Endothelial cell of umbilical vein (primary cell): ENCODE measurements around the gene COL23A1. TPM values are rescaled to one million over a fixed set of nuclear protein-coding genes. Genes with fewer than 3 reads are reported as not detected.

ENCODE experiments used
- BruUV-seq: library from RNA; stranded (reverse); fragments of 400-500 nt; replicated peaks from 2 replicates; lab custom pipeline; 2021; lab: Mats Ljungman, UMichigan
- CTCF ChIA-PET: fragments of 300-600, 350-600 bp; sonication (Branson Sonifier 250); formaldehyde crosslinking; loops from one replicate; lab custom pipeline; 2021; ENCODE audit warnings: antibody characterized with exemption, inconsistent platforms; lab: Charles Lee
- POLR2A ChIA-PET: fragments of 300-600, 350-600 bp; sonication (Branson Sonifier 250); formaldehyde crosslinking; loops from one replicate; lab custom pipeline; 2021; ENCODE audit warnings: antibody characterized with exemption, inconsistent platforms; lab: Charles Lee
- DNase-seq: peaks from one replicate; pipeline ENCODE4 v3.0.0-alpha.2; 2011; ENCODE audit warnings: low read depth, low spot score
- FAIRE-seq: peaks from 2 replicates; lab custom pipeline; 2011; peaks lifted over from hg19 to GRCh38; lab: Jason Lieb, UNC
- H2AFZ ChIP-seq: 2 replicates; pipeline ENCODE4 v1.6.0; 2012; ENCODE audit warnings: low read depth, low read length, control low read depth, inconsistent platforms
- H3K27ac ChIP-seq: 2 replicates; pipeline ENCODE4 v1.5.1; 2011; ENCODE audit warnings: low read depth, mild to moderate bottlenecking, control low read depth, low read length, moderate library complexity; ENCODE audit not compliant: insufficient read depth
- H3K27me3 ChIP-seq, 2 experiments: 2 replicates each; pipeline versions ENCODE4 v1.6.0 to v1.6.1; 2011; ENCODE audit warnings: low read length in 2 of 2, mixed read lengths in 1 of 2; ENCODE audit not compliant: control insufficient read depth in 2 of 2, insufficient read depth in 2 of 2
- H3K36me3 ChIP-seq, 2 experiments: 2 replicates in 1 of 2; 3 replicates in 1 of 2; pipeline ENCODE4 v1.5.1; 2011; ENCODE audit warnings: low read length in 2 of 2, mild to moderate bottlenecking in 1 of 2, moderate library complexity in 1 of 2; ENCODE audit not compliant: control insufficient read depth in 2 of 2, insufficient read depth in 2 of 2; ENCODE audit errors: extremely low read depth in 1 of 2
- H3K4me1 ChIP-seq: 3 replicates; pipeline ENCODE4 v1.5.1; 2011; ENCODE audit warnings: mild to moderate bottlenecking, low read length; ENCODE audit not compliant: control insufficient read depth, insufficient read depth; ENCODE audit errors: extremely low read depth
- H3K4me2 ChIP-seq: 2 replicates; pipeline ENCODE4 v1.6.1; 2011; ENCODE audit warnings: low read length, control low read depth, mixed read lengths; ENCODE audit not compliant: insufficient read depth
- H3K4me3 ChIP-seq, 3 experiments: fragments of 200-600 bp in 1 of 3; sonication (generic), shearing (Covaris generic) in 1 of 3; replicated peaks in 1 of 3; 2 replicates each; pipeline ENCODE4 v1.5.1; 2011 to 2016; ENCODE audit warnings: control low read depth in 3 of 3, low read length in 3 of 3, mild to moderate bottlenecking in 2 of 3, inconsistent platforms in 1 of 3, low read depth in 1 of 3, moderate library complexity in 1 of 3; ENCODE audit not compliant: insufficient read depth in 1 of 3
- H3K79me2 ChIP-seq: 2 replicates; pipeline ENCODE4 v1.6.0; 2012; ENCODE audit warnings: low read length, inconsistent platforms; ENCODE audit not compliant: control insufficient read depth, insufficient read depth
- H3K9ac ChIP-seq: replicated peaks from 2 replicates; pipeline ENCODE3; 2011; ENCODE audit warnings: low read length, control low read depth; ENCODE audit not compliant: insufficient read depth; ENCODE audit errors: extremely low read depth
- H3K9me1 ChIP-seq: replicated peaks from 3 replicates; pipeline ENCODE4 v1.6.0; 2011; ENCODE audit warnings: mild to moderate bottlenecking, low read length; ENCODE audit not compliant: control insufficient read depth, insufficient read depth; ENCODE audit errors: extremely low read depth
- H3K9me3 ChIP-seq: replicated peaks from 2 replicates; pipeline ENCODE4 v1.5.1; 2012; ENCODE audit warnings: low read length, inconsistent platforms; ENCODE audit not compliant: control insufficient read depth, insufficient read depth
- H4K20me1 ChIP-seq: replicated peaks from 2 replicates; pipeline ENCODE3; 2011; ENCODE audit warnings: mild to moderate bottlenecking, low read length; ENCODE audit not compliant: control insufficient read depth, insufficient read depth; ENCODE audit errors: extremely low read depth
- EZH2 ChIP-seq: IDR thresholded peaks from 2 replicates; pipeline ENCODE4 v1.6.1; 2012; ENCODE audit warnings: borderline replicate concordance, low read depth, mild to moderate bottlenecking, moderate library complexity, low read length, inconsistent platforms; ENCODE audit not compliant: severe bottlenecking
- FOS ChIP-seq: IDR thresholded peaks from 2 replicates; pipeline ENCODE4 v1.6.1; 2011; ENCODE audit warnings: mild to moderate bottlenecking, low read length, moderate library complexity, borderline replicate concordance; ENCODE audit not compliant: insufficient read depth
- JUN ChIP-seq: IDR thresholded peaks from 2 replicates; pipeline ENCODE4 v1.6.1; 2011; ENCODE audit warnings: borderline replicate concordance, low read depth; ENCODE audit not compliant: insufficient read length, insufficient read depth
- MYC ChIP-seq: IDR thresholded peaks from one replicate; pipeline ENCODE4 v1.6.1; 2011; ENCODE audit warnings: mild to moderate bottlenecking, low read depth, low read length
- POLR2A ChIP-seq: IDR thresholded peaks from 2 replicates; pipeline ENCODE4 v1.6.1; 2012; ENCODE audit warnings: low read depth, mild to moderate bottlenecking, control low read depth, low read length
- POLR2AphosphoS5 ChIP-seq: IDR thresholded peaks from 2 replicates; pipeline ENCODE4 v1.6.1; 2012; ENCODE audit warnings: low read depth, mild to moderate bottlenecking, control low read depth, low read length, moderate library complexity; ENCODE audit not compliant: insufficient read depth
- dilution Hi-C: fragments of 300-500 bp; cut with MboI; formaldehyde crosslinking; loops from one replicate; pipeline ENCODE4 v1.15.0; 2019; ENCODE audit warnings: low sequenced_read_pairs; ENCODE audit not compliant: extremely low pct_ligation_motif_present
- intact Hi-C: fragments of 100-400 bp; cut with micrococcal nuclease; formaldehyde crosslinking; loops from one replicate; pipeline ENCODE4 v1.10.0; 2022
- polyA plus RNA-seq, 4 experiments: library from polyadenylated mRNA; depleted of rRNA in 3 of 4; stranded (reverse) in 3 of 4; unstranded in 1 of 4; fragments of >200 nt; gene quantifications; 2 replicates each; pipeline versions ENCODE4 v1.2.1 to v1.2.3, GENCODE V29; 2011 to 2012; ENCODE audit warnings: missing spikeins in 1 of 4
- total RNA-seq: library from RNA; stranded (reverse); gene quantifications from 2 replicates; pipeline ENCODE4 v1.2.3, GENCODE V29; 2021
- TF ChIP-seq, protein P1 (sequence below): IDR thresholded peaks from 2 replicates; pipeline ENCODE4 v1.6.1; 2011; ENCODE audit not compliant: insufficient read depth, insufficient read length

The COL23A1 gene
- total and polyA plus RNA-seq, 2 donors (not counting 3 experiments of a cell fraction or from before 2014, with no cell fraction given), result not detected

- Histone ChIP-seq H2AFZ (no peak overlapping the region), H3K4me3 (no peak overlapping the region), H3K36me3 (no peaks in the 10 kb centered on the region), H3K27ac (no peak overlapping the region), H3K27me3 (no peaks in the 10 kb centered on the region), H3K4me2 (no peak overlapping the region), H3K9ac (no peak overlapping the region), H3K79me2 (no peaks in the 10 kb centered on the region), H3K9me1 (no peaks in the 10 kb centered on the region), H4K20me1 (no peaks in the 10 kb centered on the region), H3K9me3 (no peaks in the 10 kb centered on the region), H3K4me1 (peaks cover 14% of the 10 kb centered on the region)
- dilution Hi-C loops, result no loop called here
- intact Hi-C loops, result loop anchor here (5.0 kb wide), 1 partner anchor 1319 kb away; no protein-coding TSS in a partner anchor
- POLR2A ChIA-PET, result no interaction called here
- TF ChIP-seq JUN (no peak), FOS (no peak), POLR2A (no peak), MYC (no peak), POLR2AphosphoS5 (no peak)
- TF ChIP-seq, protein P1, sequence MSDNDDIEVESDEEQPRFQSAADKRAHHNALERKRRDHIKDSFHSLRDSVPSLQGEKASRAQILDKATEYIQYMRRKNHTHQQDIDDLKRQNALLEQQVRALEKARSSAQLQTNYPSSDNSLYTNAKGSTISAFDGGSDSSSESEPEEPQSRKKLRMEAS, result no peak
- CTCF ChIA-PET, result interaction anchor here (1.1 kb wide), 1 partner anchor 34 kb away, joined by 3 read pairs; the partner anchor contains the start of gene HNRNPAB
- no TSS peak for BruUV-seq
- FAIRE-seq (no peak), DNase-seq (no peak)
Observed at GRCh38 chr5:178238313-178238635, 351.9 kb downstream of the COL23A1 start.

DNA sequence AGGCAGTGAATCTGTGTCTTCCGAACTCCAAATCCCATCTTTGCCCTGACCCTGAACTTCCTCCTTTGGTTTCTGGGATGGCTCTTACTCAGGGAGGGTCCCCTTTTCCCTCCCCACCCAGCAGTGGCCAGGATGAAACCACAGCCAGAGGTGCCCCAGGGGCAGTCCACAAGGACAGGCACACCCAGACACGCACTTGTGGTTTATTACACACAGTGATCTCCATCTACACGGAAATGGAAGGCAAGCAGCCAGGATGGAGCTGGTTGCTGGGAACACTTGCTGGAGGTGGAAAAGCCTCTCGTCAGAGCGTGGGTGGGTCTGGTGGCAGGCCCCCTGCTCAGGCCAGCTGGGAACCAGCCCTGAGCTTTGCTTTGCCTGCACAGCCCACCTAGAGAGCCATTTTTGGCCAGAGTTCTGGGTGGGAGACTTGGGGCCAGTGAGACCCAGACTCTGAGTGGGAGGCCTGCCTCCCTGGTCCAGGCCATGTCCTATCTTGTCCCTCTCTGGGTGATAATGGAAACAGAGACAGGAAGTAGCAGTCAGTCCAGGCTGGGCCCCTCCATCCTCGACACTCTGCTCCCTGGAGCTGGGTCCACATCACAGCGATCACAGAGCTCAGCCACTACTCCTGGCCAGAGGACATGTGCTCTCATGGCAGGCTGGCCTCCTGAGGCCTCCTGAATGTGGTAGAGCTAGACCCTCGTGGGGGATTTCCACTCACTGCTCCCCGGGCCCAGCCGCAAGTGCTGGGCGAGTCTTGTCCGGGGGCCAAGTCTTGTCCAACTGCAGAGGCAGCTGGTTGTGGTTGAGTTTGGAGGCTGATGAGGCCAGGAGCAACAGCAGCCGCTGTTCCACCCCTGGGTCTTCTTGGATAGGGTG is 352.5 kb downstream of the COL23A1 start:
- H3K27ac ChIP-seq, result no peak overlapping the region
- H3K79me2 ChIP-seq, result no peaks in the 10 kb centered on the region
- BruUV-seq, result no TSS peak
- no peaks in the 10 kb centered on the region for H3K36me3 ChIP-seq
- H3K4me3 ChIP-seq, result no peak overlapping the region
- CTCF ChIA-PET, result interaction anchor here (1.1 kb wide), 1 partner anchor 33 kb away, joined by 3 read pairs; the partner anchor contains the start of gene HNRNPAB
- peaks cover 14% of the 10 kb centered on the region for H3K4me1 ChIP-seq
- H3K27me3 ChIP-seq, result no peaks in the 10 kb centered on the region
- intact Hi-C loops (loop anchor here (5.0 kb wide), 1 partner anchor 1320 kb away; no protein-coding TSS in a partner anchor), dilution Hi-C loops (no loop called here)
- H2AFZ ChIP-seq, result no peak overlapping the region
- no peak overlapping the region for H3K9ac ChIP-seq
- no peaks in the 10 kb centered on the region for H3K9me1 ChIP-seq
- FAIRE-seq (no peak), DNase-seq (no peak)
- H3K9me3 ChIP-seq, result no peaks in the 10 kb centered on the region
- H3K4me2 ChIP-seq, result no peak overlapping the region
- H4K20me1 ChIP-seq, result no peaks in the 10 kb centered on the region
- no peak for TF ChIP-seq EZH2
- no peak for TF ChIP-seq POLR2AphosphoS5
- no peak for TF ChIP-seq POLR2A
- TF ChIP-seq MYC, result no peak
- POLR2A ChIA-PET, result no interaction called here
